GM06990 (cell line): ENCODE data around the gene PDE11A.
A peak's percentile ranks its signal among the peaks of the same experiment; 100 is the strongest.

Experiments used
- DNase-seq: peaks from one replicate; pipeline ENCODE4 v3.0.0-alpha.2; 2011; ENCODE audit not compliant: insufficient read length; ENCODE audit errors: extremely low read depth
- H3K27me3 ChIP-seq: replicated peaks from 2 replicates; pipeline ENCODE4 v1.6.0; 2011; ENCODE audit warnings: low read length; ENCODE audit not compliant: control insufficient read depth, insufficient read depth
- H3K36me3 ChIP-seq: 2 replicates; pipeline ENCODE4 v1.5.1; 2011; ENCODE audit warnings: low read length; ENCODE audit not compliant: control insufficient read depth, insufficient read depth
- H3K4me3 ChIP-seq: replicated peaks from 2 replicates; pipeline ENCODE4 v1.5.1; 2011; ENCODE audit warnings: low read depth, mild to moderate bottlenecking, control low read depth, low read length
- CTCF ChIP-seq: IDR thresholded peaks from 2 replicates; pipeline ENCODE4 v1.5.1; 2011; ENCODE audit warnings: low read length, control low read depth, mild to moderate bottlenecking, inconsistent platforms; ENCODE audit not compliant: insufficient read depth, poor library complexity, severe bottlenecking

PDE11A gene

GRCh38 chr2:177783835-177784744 is 288.5 kb downstream of the PDE11A start:
- no peak for TF ChIP-seq CTCF
- no peak overlapping the region for H3K4me3 ChIP-seq
- DNase-seq: no peak
- no peaks in the 10 kb centered on the region for H3K27me3 ChIP-seq
- no peaks in the 10 kb centered on the region for H3K36me3 ChIP-seq

GRCh38 chr2:177783091-177783490 is 289.5 kb downstream of the PDE11A start:
- no peak for DNase-seq
- Histone ChIP-seq H3K4me3 (no peak overlapping the region), H3K36me3 (no peaks in the 10 kb centered on the region), H3K27me3 (no peaks in the 10 kb centered on the region)
- TF ChIP-seq CTCF: no peak

- DNase-seq: no peak
- Histone ChIP-seq H3K27me3 (no peaks in the 10 kb centered on the region; the same call in 1 of the 2 replicates), H3K36me3 (no peaks in the 10 kb centered on the region), H3K4me3 (no peak overlapping the region)
- no peak for TF ChIP-seq CTCF
Observed at GRCh38 chr2:177782613-177783012, 290.0 kb downstream of the PDE11A start.

GRCh38 chr2:177778472-177778871 is 294.1 kb downstream of the PDE11A start:
- Histone ChIP-seq H3K36me3 (no peaks in the 10 kb centered on the region), H3K27me3 (peaks cover 1% of the 10 kb centered on the region), H3K4me3 (no peak overlapping the region)
- no peak for TF ChIP-seq CTCF
- DNase-seq: no peak

GRCh38 chr2:177772529-177772928 is 300.0 kb downstream of the PDE11A start:
- peak; percentile 57 for TF ChIP-seq CTCF
- Histone ChIP-seq H3K4me3 (no peak overlapping the region), H3K36me3 (no peaks in the 10 kb centered on the region), H3K27me3 (peaks cover 1% of the 10 kb centered on the region)
- no peak for DNase-seq

- peaks cover 1% of the 10 kb centered on the region; the same call in 1 of the 2 replicates for H3K27me3 ChIP-seq
- TF ChIP-seq CTCF: no peak
- DNase-seq: no peak
- no peaks in the 10 kb centered on the region for H3K36me3 ChIP-seq
- no peak overlapping the region for H3K4me3 ChIP-seq
Observed at GRCh38 chr2:177771191-177771590, 301.4 kb downstream of the PDE11A start.
